Measurements from ENCODE around the gene ZNF230.
A peak's percentile ranks its signal among the peaks of the same experiment; 100 is the strongest.

ZNF230 gene

GRCh38 chr19:44003461-44004009 is 778 bp downstream of the ZNF230 start (continued):
- TF ChIP-seq KLF16 (tag by site-specific recombination; IDR thresholded peaks at IDR 0.05) = peak; percentile 31; the same call in 1 of the 2 replicates
- TF ChIP-seq ZNF747 (tag by site-specific recombination; IDR thresholded peaks at IDR 0.05) = no peak
- TF ChIP-seq ZNF138 (tag by site-specific recombination; IDR thresholded peaks at IDR 0.05; ENCODE audit: borderline replicate concordance) = no peak
- TF ChIP-seq ZNF558 (tag by site-specific recombination; IDR thresholded peaks at IDR 0.05) = no peak
- peak; percentile 22; the same call in 1 of the 2 replicates for TF ChIP-seq KLF1 (tag by site-specific recombination; IDR thresholded peaks at IDR 0.05)
- TF ChIP-seq ELK4 (IDR thresholded peaks at IDR 0.05; ENCODE audit: borderline replicate concordance, low read depth, low read length) = no peak
- no peak for TF ChIP-seq ZNF155 (tag by site-specific recombination; IDR thresholded peaks at IDR 0.05)
- TF ChIP-seq ZNF16 (tag by site-specific recombination; IDR thresholded peaks at IDR 0.05; ENCODE audit: low read depth) = no peak
- TF ChIP-seq INSM2 (tag by site-specific recombination; IDR thresholded peaks at IDR 0.05) = no peak

- Histone ChIP-seq H3K4me1 (ENCODE audit: control insufficient read depth, insufficient read depth, low read length) (peaks cover 10% of the 10 kb centered on the region), H3K27ac (ENCODE audit: extremely low read depth, low read depth, low read length) (no peak overlapping the region), H3K4me3 (ENCODE audit: low read depth, low read length) (no peak overlapping the region), H3K36me3 (ENCODE audit: control insufficient read depth in 2 of 2, insufficient read depth in 1 of 2, low read length in 2 of 2) (peaks cover 46 to 67% of the 10 kb centered on the region in 2 experiments), H3K9me3 (ENCODE audit: control insufficient read depth, insufficient read depth, low read depth, low read length) (peaks cover 25% of the 10 kb centered on the region)
- TF ChIP-seq ZSCAN5A (tag by site-specific recombination; IDR thresholded peaks at IDR 0.05) = no peak
- TF ChIP-seq HOXC10 (CRISPR knock-in tag; IDR thresholded peaks at IDR 0.05) = no peak
- no peak for TF ChIP-seq ZBTB11 (tag by site-specific recombination; conservative IDR thresholded peaks at IDR 0.05; ENCODE audit: low read depth)
- no peak for TF ChIP-seq ZNF768 (tag by site-specific recombination; IDR thresholded peaks at IDR 0.05)
- no peak for TF ChIP-seq ZIC2 (tag by site-specific recombination; IDR thresholded peaks at IDR 0.05)
- no peak for TF ChIP-seq ZNF701 (tag by site-specific recombination; IDR thresholded peaks at IDR 0.05)
- no peak for TF ChIP-seq ZNF571 (tag by site-specific recombination; IDR thresholded peaks at IDR 0.05)
- no peak for TF ChIP-seq ZNF292 (tag by site-specific recombination; IDR thresholded peaks at IDR 0.05; ENCODE audit: borderline replicate concordance, low read depth)
- TF ChIP-seq ZNF624 (tag by site-specific recombination; IDR thresholded peaks at IDR 0.05) = no peak
- no peak for TF ChIP-seq KLF1 (tag by site-specific recombination; IDR thresholded peaks at IDR 0.05)
- no peak for TF ChIP-seq ZNF549 (tag by site-specific recombination; IDR thresholded peaks at IDR 0.05)
- TF ChIP-seq ZSCAN30 (tag by site-specific recombination; IDR thresholded peaks at IDR 0.05) = no peak
- no peak for TF ChIP-seq SCRT1 (tag by site-specific recombination; IDR thresholded peaks at IDR 0.05; ENCODE audit: borderline replicate concordance)
- no peak for TF ChIP-seq ZFP41 (tag by site-specific recombination; IDR thresholded peaks at IDR 0.05; ENCODE audit: borderline replicate concordance)
- TF ChIP-seq ZBTB20 (tag by site-specific recombination; IDR thresholded peaks at IDR 0.05) = no peak
- no peak for TF ChIP-seq ZNF600 (tag by site-specific recombination; IDR thresholded peaks at IDR 0.05)
- TF ChIP-seq ZNF747 (tag by site-specific recombination; IDR thresholded peaks at IDR 0.05) = no peak
- TF ChIP-seq SETDB1 (IDR thresholded peaks at IDR 0.05; ENCODE audit: insufficient read length, low read length) = no peak
- ChIA-PET POLR2A (no interaction called here), CTCF (no interaction called here)
Measured at GRCh38 chr19:44005973-44006372, 3.2 kb downstream of the ZNF230 start.
